Vagina (tissue), 2 donors: ENCODE results near the gene ADGRE3.

ENCODE experiments used
- POLR2A ChIP-seq, 2 donors: fragments of 450-650 bp; IDR thresholded peaks; one replicate each; pipeline ENCODE4 v1.6.1; 2017; ENCODE audit warnings: antibody characterized with exemption in 2 of 2, mild to moderate bottlenecking in 2 of 2, moderate library complexity in 2 of 2
- POLR2AphosphoS5 ChIP-seq, 2 donors: sonication (generic); formaldehyde crosslinking; IDR thresholded peaks; one replicate each; pipeline ENCODE4 v1.9.0; 2017; ENCODE audit warnings: antibody characterized with exemption in 2 of 2, mild to moderate bottlenecking in 2 of 2, low read depth in 1 of 2; ENCODE audit not compliant: insufficient read depth in 1 of 2
- TF ChIP-seq, protein P1 (sequence below), 3 experiments: fragments of 450-650 bp in 2 of 3; fragments of 200-600 bp in 1 of 3; sonication (generic) in 1 of 3; IDR thresholded peaks; one replicate each; pipeline ENCODE4 v1.5.1; 2017 to 2019; ENCODE audit warnings: antibody characterized with exemption in 3 of 3, mild to moderate bottlenecking in 2 of 3, moderate library complexity in 2 of 3

DNA sequence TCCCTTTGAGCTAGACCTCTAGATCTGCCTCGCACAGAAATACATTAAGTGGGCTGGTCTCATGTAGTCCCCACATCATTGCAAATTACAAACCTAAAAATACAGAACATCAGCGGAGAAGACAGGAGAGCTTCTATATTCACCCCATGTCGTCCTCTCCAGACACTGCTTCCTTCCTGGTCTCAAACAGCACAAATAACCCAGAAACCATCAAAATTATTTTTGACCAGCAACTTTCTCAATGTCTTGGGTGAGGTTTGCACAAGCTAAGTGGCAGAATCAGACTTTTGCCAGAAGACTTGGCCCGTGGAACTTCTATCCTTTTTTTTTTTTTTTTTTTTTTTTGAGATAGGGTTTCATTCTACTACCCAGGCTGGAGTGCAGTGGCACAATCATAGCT lies 63.6 kb downstream of the ADGRE3 start:
- TF ChIP-seq, protein P1, sequence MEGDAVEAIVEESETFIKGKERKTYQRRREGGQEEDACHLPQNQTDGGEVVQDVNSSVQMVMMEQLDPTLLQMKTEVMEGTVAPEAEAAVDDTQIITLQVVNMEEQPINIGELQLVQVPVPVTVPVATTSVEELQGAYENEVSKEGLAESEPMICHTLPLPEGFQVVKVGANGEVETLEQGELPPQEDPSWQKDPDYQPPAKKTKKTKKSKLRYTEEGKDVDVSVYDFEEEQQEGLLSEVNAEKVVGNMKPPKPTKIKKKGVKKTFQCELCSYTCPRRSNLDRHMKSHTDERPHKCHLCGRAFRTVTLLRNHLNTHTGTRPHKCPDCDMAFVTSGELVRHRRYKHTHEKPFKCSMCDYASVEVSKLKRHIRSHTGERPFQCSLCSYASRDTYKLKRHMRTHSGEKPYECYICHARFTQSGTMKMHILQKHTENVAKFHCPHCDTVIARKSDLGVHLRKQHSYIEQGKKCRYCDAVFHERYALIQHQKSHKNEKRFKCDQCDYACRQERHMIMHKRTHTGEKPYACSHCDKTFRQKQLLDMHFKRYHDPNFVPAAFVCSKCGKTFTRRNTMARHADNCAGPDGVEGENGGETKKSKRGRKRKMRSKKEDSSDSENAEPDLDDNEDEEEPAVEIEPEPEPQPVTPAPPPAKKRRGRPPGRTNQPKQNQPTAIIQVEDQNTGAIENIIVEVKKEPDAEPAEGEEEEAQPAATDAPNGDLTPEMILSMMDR (IDR thresholded peaks at IDR 0.05) = no peak
- no peak for TF ChIP-seq POLR2A (IDR thresholded peaks at IDR 0.05)
- TF ChIP-seq POLR2AphosphoS5 (IDR thresholded peaks at IDR 0.05; ENCODE audit: insufficient read depth in 1 of 2, low read depth in 1 of 2) = no peak
